ENCODE measurements around the gene SPSB2.

- TF ChIP-seq YY1 (tag by site-specific recombination; IDR thresholded peaks at IDR 0.05) (no peak), ZNF398 (tag by site-specific recombination; IDR thresholded peaks at IDR 0.05) (no peak), PBX3 (CRISPR knock-in tag; IDR thresholded peaks at IDR 0.05) (no peak), ZNF274 (IDR thresholded peaks at IDR 0.05; ENCODE audit: low read length) (no peak), ZNF274 (tag by site-specific recombination; IDR thresholded peaks at IDR 0.05; ENCODE audit: borderline replicate concordance) (no peak), SP2 (tag by site-specific recombination; IDR thresholded peaks at IDR 0.05) (no peak), ZBTB1 (tag by site-specific recombination; IDR thresholded peaks at IDR 0.05) (no peak), CTCF (tag by site-specific recombination; IDR thresholded peaks at IDR 0.05) (no peak)
Measured at GRCh38 chr12:6912164-6912935, 39.2 kb upstream of the SPSB2 start.
